GM21786 (cell line): Measurements from ENCODE around the gene AGTPBP1.
"Not testable (repeated sequence)": the region's sequence is repeated elsewhere in the genome, so short reads cannot be mapped to it uniquely, and the experiment has no call there.

Source experiments
- ATAC-seq: cut with Tn5 transposase; IDR thresholded peaks from one replicate; pipeline ENCODE4 v1.9.1; 2021; ENCODE audit not compliant: unreplicated experiment

Gene AGTPBP1

GRCh38 chr9:85640425-85640824 lies 101.3 kb downstream of the AGTPBP1 start:
- ATAC-seq, result no peak

GRCh38 chr9:85639675-85640186 lies 102.0 kb downstream of the AGTPBP1 start:
- ATAC-seq, result no peak

- no peak for ATAC-seq
Measured at GRCh38 chr9:85631809-85632208, 109.9 kb downstream of the AGTPBP1 start.

DNA sequence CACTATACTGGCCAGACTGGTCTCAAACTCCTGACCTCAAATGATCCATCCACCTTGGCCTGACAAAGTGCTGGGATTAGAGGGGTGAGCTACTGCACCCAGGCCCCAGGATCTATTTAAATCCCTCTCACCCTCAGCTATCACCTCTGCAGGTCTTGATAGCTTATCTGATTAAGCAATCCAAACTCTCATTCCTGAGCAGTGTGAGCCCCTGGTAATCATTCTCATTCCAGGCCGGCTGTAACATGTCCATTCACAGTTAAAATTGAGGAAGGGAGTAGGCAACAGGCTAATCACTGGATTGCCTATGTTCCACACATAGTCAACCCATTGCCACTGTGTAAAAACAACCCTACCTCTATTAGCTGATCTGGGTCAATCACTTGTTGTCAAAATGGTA lies 111.1 kb downstream of the AGTPBP1 start:
- no peak for ATAC-seq

GRCh38 chr9:85617141-85617670 lies 124.5 kb downstream of the AGTPBP1 start:
- no peak for ATAC-seq

DNA sequence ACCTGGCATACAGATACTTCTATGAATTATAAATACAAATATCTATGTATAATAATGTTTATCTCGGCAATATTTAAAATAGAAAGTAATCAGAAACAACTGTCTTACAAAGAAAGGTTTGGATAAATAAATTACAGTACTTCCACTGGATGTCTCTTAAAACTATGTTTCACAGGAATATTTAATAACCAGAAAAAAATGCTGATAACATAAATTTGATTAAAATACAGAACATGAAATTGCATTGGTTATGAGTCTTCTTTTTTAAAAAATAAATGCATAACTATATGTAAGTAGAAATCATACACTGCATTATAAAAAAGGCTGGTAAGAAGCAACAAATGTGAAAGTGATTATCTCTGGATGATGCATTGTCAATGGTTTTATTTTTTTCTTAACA lies 126.0 kb downstream of the AGTPBP1 start:
- no peak for ATAC-seq

GRCh38 chr9:85610074-85610860 lies 131.5 kb downstream of the AGTPBP1 start:
- peak; percentile 92 for ATAC-seq

DNA sequence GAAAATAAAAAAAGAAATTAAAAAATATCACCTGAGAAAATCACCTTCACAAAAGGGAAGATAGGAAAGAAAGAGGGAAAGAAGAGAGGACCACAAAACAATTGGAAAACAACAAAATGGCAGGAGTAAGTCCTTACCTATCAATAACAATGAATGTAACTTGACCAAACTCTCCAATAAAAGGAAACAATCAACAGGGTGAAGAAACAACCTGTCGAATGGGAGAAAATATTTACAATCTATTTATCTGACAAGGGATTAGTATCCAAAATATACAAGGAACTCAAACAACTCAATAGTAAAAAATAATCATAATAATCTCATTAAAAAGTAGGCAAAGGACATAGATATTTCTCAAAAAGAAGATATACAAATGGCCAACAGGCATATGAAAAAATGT lies 135.8 kb downstream of the AGTPBP1 start:
- no peak for ATAC-seq

GRCh38 chr9:85603936-85604335 lies 137.8 kb downstream of the AGTPBP1 start:
- no peak for ATAC-seq

DNA sequence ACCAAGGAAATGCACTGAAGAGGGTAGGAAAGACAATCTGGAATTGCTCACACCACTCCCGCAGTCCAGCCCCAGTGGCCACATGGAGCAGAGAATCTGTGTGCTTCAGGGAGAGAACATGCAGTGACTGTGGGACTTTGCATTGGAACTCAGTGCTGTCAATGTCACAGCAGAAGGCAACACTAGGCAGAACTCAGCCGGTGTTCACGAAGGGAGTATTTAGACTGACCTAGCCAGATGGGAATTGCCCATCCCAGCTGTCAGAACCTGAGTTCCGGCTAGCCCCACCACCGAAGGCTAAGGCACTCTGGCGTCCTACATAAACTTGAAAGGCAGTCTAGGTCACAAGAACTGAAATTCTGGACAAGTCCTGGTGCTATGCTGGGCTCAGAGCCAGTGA lies 139.0 kb downstream of the AGTPBP1 start:
- no peak for ATAC-seq

GRCh38 chr9:85600675-85601263 lies 141.0 kb downstream of the AGTPBP1 start:
- no peak for ATAC-seq

GRCh38 chr9:85599540-85600105 lies 142.1 kb downstream of the AGTPBP1 start:
- ATAC-seq, result no peak

DNA sequence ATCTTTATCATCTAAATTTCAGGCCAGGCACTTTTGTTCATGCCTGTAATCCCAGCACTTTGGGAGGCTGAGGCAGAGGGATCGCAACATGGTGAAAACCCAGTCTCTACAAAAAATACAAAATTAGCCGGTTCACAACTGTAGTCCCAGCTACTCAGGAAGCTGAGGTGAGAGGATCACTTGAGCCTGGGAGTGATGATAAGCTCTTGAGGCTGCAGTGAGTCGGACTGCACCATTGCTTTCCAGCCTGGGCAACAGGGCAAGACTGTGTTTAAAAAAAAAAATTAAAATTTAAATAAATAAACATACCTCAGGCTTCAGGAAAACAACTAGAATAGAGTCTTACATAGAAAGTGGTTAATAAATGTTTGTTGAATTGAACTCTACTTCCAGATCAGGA lies 147.4 kb downstream of the AGTPBP1 start:
- no peak for ATAC-seq

DNA sequence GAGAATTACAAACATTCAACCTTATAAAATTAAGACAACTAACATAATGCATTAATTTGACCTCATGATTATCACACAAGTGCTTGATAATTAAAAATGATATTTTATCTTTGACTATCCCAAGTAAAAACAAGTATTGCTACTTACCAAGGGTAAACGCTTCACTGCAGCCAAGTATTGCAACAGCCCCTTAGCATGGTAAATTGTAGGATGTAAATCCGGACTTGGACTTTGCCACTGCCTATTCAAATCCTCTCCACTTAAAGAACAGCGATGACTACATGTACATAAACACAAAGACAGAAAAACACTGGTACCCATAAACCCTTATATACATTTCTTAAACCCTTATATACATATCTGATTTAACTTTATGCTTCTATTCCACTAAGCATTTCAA lies 155.1 kb downstream of the AGTPBP1 start:
- ATAC-seq, result no peak

GRCh38 chr9:85577353-85577952 lies 164.3 kb downstream of the AGTPBP1 start:
- ATAC-seq, result no peak

GRCh38 chr9:85575868-85576267 lies 165.9 kb downstream of the AGTPBP1 start:
- no peak for ATAC-seq

DNA sequence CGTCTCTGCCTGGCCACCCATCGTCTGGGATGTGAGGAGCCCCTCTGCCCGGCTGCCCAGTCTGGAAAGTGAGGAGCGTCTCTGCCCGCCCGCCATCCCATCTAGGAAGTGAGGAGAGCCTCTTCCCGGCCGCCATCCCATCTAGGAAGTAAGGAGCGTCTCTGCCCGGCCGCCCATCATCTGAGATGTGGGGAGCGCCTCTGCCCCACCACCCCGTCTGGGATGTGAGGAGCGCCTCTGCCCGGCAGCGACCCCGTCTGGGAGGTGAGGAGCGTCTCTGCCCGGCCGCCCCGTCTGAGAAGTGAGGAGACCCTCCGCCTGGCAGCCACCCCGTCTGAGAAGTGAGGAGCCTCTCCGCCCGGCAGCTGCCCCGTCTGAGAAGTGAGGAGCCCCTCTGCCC lies 168.2 kb downstream of the AGTPBP1 start:
- ATAC-seq, result not testable (repeated sequence)

GRCh38 chr9:85572917-85573316 lies 168.8 kb downstream of the AGTPBP1 start:
- not testable (repeated sequence) for ATAC-seq

- ATAC-seq, result no peak
Measured at GRCh38 chr9:85569988-85570387, 171.8 kb downstream of the AGTPBP1 start.

GRCh38 chr9:85559526-85559925 lies 182.2 kb downstream of the AGTPBP1 start:
- ATAC-seq, result no peak

- ATAC-seq, result no peak
Measured at GRCh38 chr9:85554349-85554748, 187.4 kb downstream of the AGTPBP1 start.
